ENCODE measurements around the gene LPCAT1.
"Not testable (repeated sequence)": the region's sequence is repeated elsewhere in the genome, so short reads cannot be mapped to it uniquely, and the experiment has no call there.

Gene LPCAT1

GRCh38 chr5:1466631-1467265 lies 57.0 kb downstream of the LPCAT1 start:
- DNase-seq (ENCODE audit: low spot score), result no peak

GRCh38 chr5:1465966-1466471 lies 57.7 kb downstream of the LPCAT1 start:
- DNase-seq (ENCODE audit: low spot score), result no peak

GRCh38 chr5:1465117-1465516 lies 58.6 kb downstream of the LPCAT1 start:
- DNase-seq (ENCODE audit: low spot score), result no peak

GRCh38 chr5:1464511-1464910 lies 59.2 kb downstream of the LPCAT1 start:
- no peak for DNase-seq (ENCODE audit: low spot score)

- DNase-seq (ENCODE audit: low spot score), result no peak
These were observed 59.7 kb downstream of the LPCAT1 start for GRCh38 chr5:1464096-1464446.

- DNase-seq (ENCODE audit: low spot score), result no peak
These were observed 60.2 kb downstream of the LPCAT1 start for GRCh38 chr5:1463326-1464095.

GRCh38 chr5:1462358-1462757 lies 61.4 kb downstream of the LPCAT1 start:
- DNase-seq (ENCODE audit: low spot score), result no peak

GRCh38 chr5:1461396-1461795 lies 62.4 kb downstream of the LPCAT1 start:
- no peak for DNase-seq (ENCODE audit: low spot score)

GRCh38 chr5:1460054-1460682 lies 63.6 kb downstream of the LPCAT1 start:
- DNase-seq (ENCODE audit: low spot score), result no peak

GRCh38 chr5:1459435-1459834 lies 64.3 kb downstream of the LPCAT1 start:
- DNase-seq (ENCODE audit: low spot score), result not testable (repeated sequence)

- DNase-seq (ENCODE audit: low spot score), result not testable (repeated sequence)
These were observed 67.5 kb downstream of the LPCAT1 start for GRCh38 chr5:1456110-1456881.

- no peak for DNase-seq (ENCODE audit: low spot score)
These were observed 70.1 kb downstream of the LPCAT1 start for GRCh38 chr5:1453613-1454012.

- peak; percentile 23 for DNase-seq (ENCODE audit: low spot score)
These were observed 74.6 kb downstream of the LPCAT1 start for GRCh38 chr5:1449081-1449630.

GRCh38 chr5:1448511-1449011 lies 75.2 kb downstream of the LPCAT1 start:
- DNase-seq (ENCODE audit: low spot score), result peak; percentile 29

GRCh38 chr5:1447671-1448361 lies 75.9 kb downstream of the LPCAT1 start:
- DNase-seq (ENCODE audit: low spot score), result peak; percentile 38

GRCh38 chr5:1446602-1447343 lies 77.0 kb downstream of the LPCAT1 start:
- DNase-seq (ENCODE audit: low spot score), result peak; percentile 48

GRCh38 chr5:1445689-1446601 lies 77.8 kb downstream of the LPCAT1 start:
- peak; percentile 63 for DNase-seq (ENCODE audit: low spot score)

- DNase-seq (ENCODE audit: low spot score), result peak; percentile 92
These were observed 78.5 kb downstream of the LPCAT1 start, which contains the start of gene SLC6A3 for GRCh38 chr5:1445313-1445688. TSS of gene SLC6A3 (minus strand) at chr5:1445440. CDS start at chr5:1443197, 2,243 bp downstream.
